Ovary (tissue), 9 donors: ENCODE data around the gene SHOX. TPM values are rescaled to one million over a fixed set of nuclear protein-coding genes. Genes with fewer than 3 reads are reported as not detected.

Experiments used
- DNase-seq, 5 donors: peaks; one replicate each; pipeline ENCODE4 v3.0.0-alpha.2; 2019 to 2020
- H3K27ac ChIP-seq, 2 donors: fragments of 200-600 bp; one replicate each; pipeline versions ENCODE4 v1.5.1 to v1.8.0; 2019 to 2022
- H3K27me3 ChIP-seq: fragments of 200-600 bp; one replicate; pipeline ENCODE4 v1.8.0; 2022
- H3K36me3 ChIP-seq: fragments of 200-600 bp; sonication (generic); one replicate; pipeline ENCODE4 v1.5.1; 2019
- H3K4me1 ChIP-seq: one replicate; pipeline ENCODE4 v1.8.1; 2013; ENCODE audit warnings: mild to moderate bottlenecking, moderate library complexity; ENCODE audit not compliant: insufficient read depth
- H3K4me3 ChIP-seq: fragments of 200-600 bp; sonication (generic); one replicate; pipeline ENCODE4 v1.5.1; 2017
- H3K9me3 ChIP-seq, 2 donors: fragments of 200-600 bp in 1 of 2; sonication (generic) in 1 of 2; one replicate each; pipeline versions ENCODE4 v1.5.1 to v1.8.1; 2013 to 2019; ENCODE audit warnings: mild to moderate bottlenecking in 1 of 2, moderate library complexity in 1 of 2
- EP300 ChIP-seq: sonication (generic); formaldehyde crosslinking; IDR thresholded peaks from one replicate; pipeline ENCODE4 v1.6.1; 2017; ENCODE audit warnings: antibody characterized with exemption
- POLR2A ChIP-seq: fragments of 450-650 bp; IDR thresholded peaks from one replicate; pipeline ENCODE4 v1.6.1; 2017; ENCODE audit warnings: antibody characterized with exemption, mild to moderate bottlenecking, moderate library complexity
- WGBS, 3 donors: extraction: QIAGEN DNeasy Blood & Tissue Kit in 1 of 3; methylation state at CpG; one replicate each; pipeline versions ENCODE4 v1.1.5 to v1.1.7; 2013 to 2017; 5-methylcytosine and 5-hydroxymethylcytosine counted together
- intact Hi-C, 4 donors: fragments of 100-400 bp; cut with DNase I; formaldehyde crosslinking; loops; one replicate each; pipeline versions ENCODE4 v1.11.0 to v1.15.1; 2022 to 2023
- polyA plus RNA-seq, 2 donors: library from polyadenylated mRNA; stranded (reverse); fragments of 200-250 nt in 1 of 2; fragments of 350-450 nt in 1 of 2; fragmentation: Illumina TruSeq in 1 of 2; extraction: RNeasy Lipid Tissue Mini Kit (QIAGEN cat#74804) in 1 of 2; gene quantifications; one replicate each; pipeline ENCODE4 v1.2.3, GENCODE V29; 2013 to 2014
- total RNA-seq, 7 donors: library from RNA; depleted of rRNA in 2 of 7; stranded (reverse); fragments of >200 nt in 2 of 7; fragmentation: NEBNext Ultra II Directional in 3 of 7; extraction: Animal tissue kit (Norgen Biotek cat#: 25700) in 3 of 7; gene quantifications; one replicate each; pipeline versions ENCODE4 v1.1.0 to v1.2.4, GENCODE V29; 2016 to 2023
- TF ChIP-seq, protein P1 (sequence below), 3 donors: fragments of 450-650 bp in 2 of 3; fragments of 200-600 bp in 1 of 3; IDR thresholded peaks; one replicate each; pipeline versions ENCODE4 v1.5.1 to v1.8.0; 2016 to 2022; ENCODE audit warnings: antibody characterized with exemption in 3 of 3, mild to moderate bottlenecking in 1 of 3
- donor health status: DM: no; HTN: no; CAD: no; lungs with moderate emphysema.
- donor health status: DM: no; HTN: no; CAD: no.
- donor health status: Bipolar disorder and iron deficiency.
- donor health status: DM: yes; HTN: yes; CAD: no.
- donor health status: DM: no; HTN: no; CAD: no.
- donor health status: DM: yes; HTN: yes; CAD: no.

Gene SHOX
- total and polyA plus RNA-seq, 9 donors = 0.60 TPM; not detected in 8

DNA sequence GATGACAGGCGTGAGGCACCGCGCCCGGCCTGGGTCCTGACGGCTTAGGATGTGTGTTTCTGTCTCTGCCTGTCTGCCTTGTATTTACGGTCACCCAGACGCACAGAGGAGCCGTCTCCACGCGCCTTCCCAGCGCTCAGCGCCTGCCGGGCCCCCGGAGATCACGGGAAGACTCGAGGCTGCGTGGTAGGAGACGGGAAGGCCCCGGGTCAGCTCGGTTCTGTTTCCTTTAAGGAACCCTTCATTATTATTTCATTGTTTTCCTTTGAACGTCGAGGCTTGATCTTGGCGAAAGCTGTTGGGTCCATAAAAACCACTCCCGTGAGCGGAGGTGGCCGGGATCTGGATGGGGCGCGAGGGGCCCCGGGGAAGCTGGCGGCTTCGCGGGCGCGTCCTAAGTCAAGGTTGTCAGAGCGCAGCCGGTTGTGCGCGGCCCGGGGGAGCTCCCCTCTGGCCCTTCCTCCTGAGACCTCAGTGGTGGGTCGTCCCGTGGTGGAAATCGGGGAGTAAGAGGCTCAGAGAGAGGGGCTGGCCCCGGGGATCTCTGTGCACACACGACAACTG, 1.3 kb downstream of the SHOX start:
- TF ChIP-seq, protein P1, sequence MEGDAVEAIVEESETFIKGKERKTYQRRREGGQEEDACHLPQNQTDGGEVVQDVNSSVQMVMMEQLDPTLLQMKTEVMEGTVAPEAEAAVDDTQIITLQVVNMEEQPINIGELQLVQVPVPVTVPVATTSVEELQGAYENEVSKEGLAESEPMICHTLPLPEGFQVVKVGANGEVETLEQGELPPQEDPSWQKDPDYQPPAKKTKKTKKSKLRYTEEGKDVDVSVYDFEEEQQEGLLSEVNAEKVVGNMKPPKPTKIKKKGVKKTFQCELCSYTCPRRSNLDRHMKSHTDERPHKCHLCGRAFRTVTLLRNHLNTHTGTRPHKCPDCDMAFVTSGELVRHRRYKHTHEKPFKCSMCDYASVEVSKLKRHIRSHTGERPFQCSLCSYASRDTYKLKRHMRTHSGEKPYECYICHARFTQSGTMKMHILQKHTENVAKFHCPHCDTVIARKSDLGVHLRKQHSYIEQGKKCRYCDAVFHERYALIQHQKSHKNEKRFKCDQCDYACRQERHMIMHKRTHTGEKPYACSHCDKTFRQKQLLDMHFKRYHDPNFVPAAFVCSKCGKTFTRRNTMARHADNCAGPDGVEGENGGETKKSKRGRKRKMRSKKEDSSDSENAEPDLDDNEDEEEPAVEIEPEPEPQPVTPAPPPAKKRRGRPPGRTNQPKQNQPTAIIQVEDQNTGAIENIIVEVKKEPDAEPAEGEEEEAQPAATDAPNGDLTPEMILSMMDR (IDR thresholded peaks at IDR 0.05) = no peak
- TF ChIP-seq POLR2A (no peak), EP300 (no peak)
- intact Hi-C loops = no loop called here
- no peak overlapping the region for H3K27ac ChIP-seq
- H3K4me3 ChIP-seq = no peak overlapping the region
- H3K36me3 ChIP-seq = no peaks in the 10 kb centered on the region
- DNase-seq = no peak
- WGBS, 3 donors = 1% methylated on average over 43 to 44 of the region's 44 CpGs
- H3K9me3 ChIP-seq = no peaks in the 10 kb centered on the region
- no peaks in the 10 kb centered on the region for H3K27me3 ChIP-seq
- no peaks in the 10 kb centered on the region for H3K4me1 ChIP-seq

DNA sequence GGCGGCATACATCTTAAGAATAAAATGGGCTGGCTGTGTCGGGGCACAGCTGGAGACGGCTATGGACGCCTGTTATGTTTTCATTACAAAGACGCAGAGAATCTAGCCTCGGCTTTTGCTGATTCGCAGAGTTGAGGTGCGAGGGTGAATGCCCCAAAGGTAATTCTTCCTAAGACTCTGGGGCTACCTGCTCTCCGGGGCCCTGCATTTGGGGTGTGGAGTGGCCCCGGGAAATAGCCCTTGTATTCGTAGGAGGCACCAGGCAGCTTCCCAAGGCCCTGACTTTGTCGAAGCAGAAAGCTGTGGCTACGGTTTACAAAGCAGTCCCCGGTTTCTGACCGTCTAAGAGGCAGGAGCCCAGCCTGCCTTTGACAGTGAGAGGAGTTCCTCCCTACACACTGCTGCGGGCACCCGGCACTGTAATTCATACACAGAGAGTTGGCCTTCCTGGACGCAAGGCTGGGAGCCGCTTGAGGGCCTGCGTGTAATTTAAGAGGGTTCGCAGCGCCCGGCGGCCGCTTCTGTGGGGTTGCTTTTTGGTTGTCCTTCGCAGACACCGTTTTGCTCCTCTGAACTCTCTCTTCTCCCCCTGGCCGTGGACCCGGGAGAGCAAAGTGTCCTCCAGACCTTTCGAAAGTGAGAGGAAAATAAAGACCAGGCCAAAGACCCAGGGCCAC, 1.9 kb downstream of the SHOX start:
- no peak for DNase-seq
- no peaks in the 10 kb centered on the region for H3K4me1 ChIP-seq
- H3K4me3 ChIP-seq = no peak overlapping the region
- WGBS, 3 donors = 0 to 3% (median 1%) methylated on average over 26 to 30 of the region's 30 CpGs
- intact Hi-C loops = no loop called here
- TF ChIP-seq, protein P1 (IDR thresholded peaks at IDR 0.05) = no peak
- TF ChIP-seq EP300 = no peak
- no peak for TF ChIP-seq POLR2A
- H3K36me3 ChIP-seq = no peaks in the 10 kb centered on the region
- H3K27me3 ChIP-seq = no peaks in the 10 kb centered on the region
- H3K9me3 ChIP-seq = no peaks in the 10 kb centered on the region
- H3K27ac ChIP-seq = no peak overlapping the region

DNA sequence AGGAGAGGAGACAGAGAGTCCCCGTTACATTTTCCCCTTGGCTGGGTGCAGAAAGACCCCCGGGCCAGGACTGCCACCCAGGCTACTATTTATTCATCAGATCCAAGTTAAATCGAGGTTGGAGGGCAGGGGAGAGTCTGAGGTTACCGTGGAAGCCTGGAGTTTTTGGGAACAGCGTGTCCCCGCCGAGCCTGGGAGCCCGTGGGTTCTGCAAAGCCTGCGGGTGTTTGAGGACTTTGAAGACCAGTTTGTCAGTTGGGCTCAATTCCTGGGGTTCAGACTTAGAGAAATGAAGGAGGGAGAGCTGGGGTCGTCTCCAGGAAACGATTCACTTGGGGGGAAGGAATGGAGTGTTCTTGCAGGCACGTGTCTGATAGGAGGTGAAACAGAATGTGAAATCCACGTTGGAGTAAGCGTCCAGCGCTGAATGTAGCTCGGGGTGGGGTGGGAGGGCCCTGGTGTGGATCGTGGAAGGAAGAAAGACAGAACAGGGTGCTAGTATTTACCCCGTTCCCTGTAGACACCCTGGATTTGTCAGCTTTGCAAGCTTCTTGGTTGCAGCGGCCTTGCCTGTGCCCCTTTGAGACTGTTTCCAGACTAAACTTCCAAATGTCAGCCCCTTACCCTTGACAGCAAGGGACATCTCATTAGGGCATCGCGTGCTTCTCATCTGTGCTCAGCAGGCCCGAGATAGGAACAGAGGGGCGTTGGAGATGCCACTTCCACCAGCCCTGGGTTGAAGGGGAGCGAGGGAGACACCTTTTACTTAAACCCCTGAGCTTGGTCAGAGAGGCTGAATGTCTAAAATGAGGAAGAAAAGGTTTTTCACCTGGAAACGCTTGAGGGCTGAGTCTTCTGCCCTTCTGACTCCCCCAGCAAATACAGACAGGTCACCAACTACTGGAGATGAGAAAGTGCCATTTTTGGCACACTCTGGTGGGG, 2.7 kb downstream of the SHOX start:
- Histone ChIP-seq H3K27ac (no peak overlapping the region), H3K27me3 (no peaks in the 10 kb centered on the region), H3K9me3 (no peaks in the 10 kb centered on the region), H3K36me3 (no peaks in the 10 kb centered on the region), H3K4me1 (no peaks in the 10 kb centered on the region), H3K4me3 (no peak overlapping the region)
- 1 to 2% (median 2%) methylated on average over 25 of the region's 25 CpGs for WGBS, 3 donors
- TF ChIP-seq EP300 = no peak
- no peak for TF ChIP-seq POLR2A
- TF ChIP-seq, protein P1 (IDR thresholded peaks at IDR 0.05) = no peak
- DNase-seq = no peak
- intact Hi-C loops = no loop called here

DNA sequence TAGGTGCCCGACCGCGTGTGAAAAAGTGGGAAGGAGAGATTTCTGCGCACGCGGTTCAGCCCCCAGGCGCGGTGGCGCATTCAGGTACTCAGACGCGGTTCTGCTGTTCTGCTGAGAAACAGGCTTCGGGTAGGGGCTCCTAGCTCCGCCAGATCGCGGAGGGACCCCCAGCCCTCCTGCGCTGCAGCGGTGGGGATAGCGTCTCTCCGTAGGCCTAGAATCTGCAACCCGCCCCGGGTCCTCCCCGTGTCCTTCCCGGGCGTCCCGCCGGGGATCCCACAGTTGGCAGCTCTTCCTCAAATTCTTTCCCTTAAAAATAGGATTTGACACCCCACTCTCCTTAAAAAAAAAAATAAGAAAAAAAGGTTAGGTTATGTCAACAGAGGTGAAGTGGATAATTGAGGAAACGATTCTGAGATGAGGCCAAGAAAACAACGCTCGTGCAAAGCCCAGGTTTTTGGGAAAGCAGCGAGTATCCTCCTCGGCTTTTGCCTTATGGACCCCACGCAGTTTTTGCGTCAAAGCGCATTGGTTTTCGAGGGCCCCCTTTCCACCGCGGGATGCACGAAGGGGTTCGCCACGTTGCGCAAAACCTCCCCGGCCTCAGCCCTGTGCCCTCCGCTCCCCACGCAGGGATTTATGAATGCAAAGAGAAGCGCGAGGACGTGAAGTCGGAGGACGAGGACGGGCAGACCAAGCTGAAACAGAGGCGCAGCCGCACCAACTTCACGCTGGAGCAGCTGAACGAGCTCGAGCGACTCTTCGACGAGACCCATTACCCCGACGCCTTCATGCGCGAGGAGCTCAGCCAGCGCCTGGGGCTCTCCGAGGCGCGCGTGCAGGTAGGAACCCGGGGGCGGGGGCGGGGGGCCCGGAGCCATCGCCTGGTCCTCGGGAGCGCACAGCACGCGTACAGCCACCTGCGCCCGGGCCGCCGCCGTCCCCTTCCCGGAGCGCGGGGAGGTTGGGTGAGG, 3.7 kb downstream of the SHOX start:
- intact Hi-C loops = no loop called here
- Histone ChIP-seq H3K4me3 (no peak overlapping the region), H3K36me3 (no peaks in the 10 kb centered on the region), H3K27ac (no peak overlapping the region), H3K27me3 (no peaks in the 10 kb centered on the region), H3K4me1 (no peaks in the 10 kb centered on the region), H3K9me3 (no peaks in the 10 kb centered on the region)
- 0 to 2% (median 1%) methylated on average over 84 of the region's 84 CpGs for WGBS, 3 donors
- TF ChIP-seq POLR2A (no peak), EP300 (no peak)
- TF ChIP-seq, protein P1 (IDR thresholded peaks at IDR 0.05) = no peak
- DNase-seq = no peak
